SK-N-SH treated with all-trans-retinoic acid at 6 μM for 48 hours (cell line): ENCODE measurements around the gene NXPE2.

ENCODE experiments used
- ATAC-seq: fragments of 200-7000 bp; cut with Tn5 transposase; 3 replicates; pipeline ENCODE4 v1.9.1; 2020; ENCODE audit warnings: mild to moderate bottlenecking, moderate library complexity
- ARNTL ChIP-seq: fragments of 450-650 bp; formaldehyde crosslinking; IDR thresholded peaks from 2 replicates; pipeline ENCODE4 v1.5.0; 2020; ENCODE audit warnings: low read depth, mild to moderate bottlenecking, moderate library complexity, borderline replicate concordance
- BACH2 ChIP-seq: fragments of 250-450 bp; sonication (Bioruptor Pico); IDR thresholded peaks from 2 replicates; pipeline ENCODE4 v1.9.0; 2021; ENCODE audit warnings: mild to moderate bottlenecking, borderline replicate concordance
- CREB5 ChIP-seq: fragments of 250-450 bp; sonication (Bioruptor Pico); IDR thresholded peaks from 2 replicates; pipeline ENCODE4 v1.5.1; 2020; ENCODE audit warnings: low read depth, mild to moderate bottlenecking, moderate library complexity
- CSDC2 ChIP-seq: fragments of 250-450 bp; sonication (Bioruptor Pico); IDR thresholded peaks from 2 replicates; pipeline ENCODE4 v1.5.0; 2020; ENCODE audit warnings: mild to moderate bottlenecking, moderate library complexity
- GLIS3 ChIP-seq: fragments of 250-450 bp; sonication (Bioruptor Pico); IDR thresholded peaks from 2 replicates; pipeline ENCODE4 v1.5.0; 2020; ENCODE audit warnings: mild to moderate bottlenecking, moderate library complexity
- ISL1 ChIP-seq: fragments of 250-450 bp; sonication (Bioruptor Pico); IDR thresholded peaks from 2 replicates; pipeline ENCODE4 v2.1.2; 2022; ENCODE audit warnings: mild to moderate bottlenecking, moderate library complexity
- OSR1 ChIP-seq: fragments of 250-450 bp; sonication (Bioruptor Pico); IDR thresholded peaks from 2 replicates; pipeline ENCODE4 v1.8.0; 2022; ENCODE audit warnings: moderate library complexity, mild to moderate bottlenecking, inconsistent platforms
- POU6F1 ChIP-seq: fragments of 250-450 bp; sonication (Bioruptor Pico); IDR thresholded peaks from 2 replicates; pipeline ENCODE4 v1.8.0; 2021; ENCODE audit warnings: low read depth, mild to moderate bottlenecking, moderate library complexity, borderline replicate concordance
- PPARA ChIP-seq: fragments of 250-450 bp; sonication (Bioruptor Pico); IDR thresholded peaks from 2 replicates; pipeline ENCODE4 v1.5.0; 2020; ENCODE audit warnings: mild to moderate bottlenecking, borderline replicate concordance
- RARB ChIP-seq: fragments of 250-450 bp; sonication (Bioruptor Pico); IDR thresholded peaks from 2 replicates; pipeline ENCODE4 v1.8.0; 2021; ENCODE audit warnings: mild to moderate bottlenecking, moderate library complexity
- SNAI2 ChIP-seq: fragments of 250-450 bp; sonication (Bioruptor Pico); IDR thresholded peaks from 2 replicates; pipeline ENCODE4 v1.5.0; 2020; ENCODE audit warnings: mild to moderate bottlenecking, moderate library complexity
- TCF4 ChIP-seq: fragments of 250-450 bp; sonication (Bioruptor Pico); IDR thresholded peaks from 2 replicates; pipeline ENCODE4 v1.8.0; 2021; ENCODE audit warnings: mild to moderate bottlenecking, moderate library complexity, borderline replicate concordance
- TSHZ2 ChIP-seq: fragments of 250-450 bp; sonication (Bioruptor Pico); IDR thresholded peaks from 2 replicates; pipeline ENCODE4 v1.5.0; 2020; ENCODE audit warnings: mild to moderate bottlenecking, moderate library complexity
- ZC3H10 ChIP-seq: fragments of 250-450 bp; sonication (Bioruptor Pico); IDR thresholded peaks from 2 replicates; pipeline ENCODE4 v1.5.1; 2021; ENCODE audit warnings: mild to moderate bottlenecking, moderate library complexity
- ZFP3 ChIP-seq: fragments of 250-450 bp; sonication (Bioruptor Pico); IDR thresholded peaks from 2 replicates; pipeline ENCODE4 v1.5.0; 2020; ENCODE audit warnings: mild to moderate bottlenecking, moderate library complexity
- ZFP30 ChIP-seq: fragments of 450-650 bp; formaldehyde crosslinking; IDR thresholded peaks from 2 replicates; pipeline ENCODE4 v1.5.0; 2022; ENCODE audit warnings: mild to moderate bottlenecking, moderate library complexity
- ZNF565 ChIP-seq: fragments of 450-650 bp; formaldehyde crosslinking; conservative IDR thresholded peaks from 2 replicates; pipeline ENCODE4 v1.5.0; 2020; ENCODE audit warnings: low read depth, mild to moderate bottlenecking, moderate library complexity
- ZNF70 ChIP-seq: fragments of 450-650 bp; formaldehyde crosslinking; IDR thresholded peaks from 2 replicates; pipeline ENCODE4 v1.5.0; 2020; ENCODE audit warnings: mild to moderate bottlenecking, moderate library complexity
- ZNF8 ChIP-seq: fragments of 450-650 bp; formaldehyde crosslinking; IDR thresholded peaks from 2 replicates; pipeline ENCODE4 v1.5.0; 2020; ENCODE audit warnings: mild to moderate bottlenecking, moderate library complexity
- TF ChIP-seq, protein P1 (sequence below): fragments of 250-450 bp; sonication (Bioruptor Pico); IDR thresholded peaks from 2 replicates; pipeline ENCODE4 v1.5.1; 2021; ENCODE audit warnings: mild to moderate bottlenecking, moderate library complexity
- TF ChIP-seq, protein P2 (sequence below): fragments of 250-450 bp; sonication (Bioruptor Pico); IDR thresholded peaks from 2 replicates; pipeline ENCODE4 v1.8.0; 2020; ENCODE audit warnings: mild to moderate bottlenecking, moderate library complexity, borderline replicate concordance

The NXPE2 gene

DNA sequence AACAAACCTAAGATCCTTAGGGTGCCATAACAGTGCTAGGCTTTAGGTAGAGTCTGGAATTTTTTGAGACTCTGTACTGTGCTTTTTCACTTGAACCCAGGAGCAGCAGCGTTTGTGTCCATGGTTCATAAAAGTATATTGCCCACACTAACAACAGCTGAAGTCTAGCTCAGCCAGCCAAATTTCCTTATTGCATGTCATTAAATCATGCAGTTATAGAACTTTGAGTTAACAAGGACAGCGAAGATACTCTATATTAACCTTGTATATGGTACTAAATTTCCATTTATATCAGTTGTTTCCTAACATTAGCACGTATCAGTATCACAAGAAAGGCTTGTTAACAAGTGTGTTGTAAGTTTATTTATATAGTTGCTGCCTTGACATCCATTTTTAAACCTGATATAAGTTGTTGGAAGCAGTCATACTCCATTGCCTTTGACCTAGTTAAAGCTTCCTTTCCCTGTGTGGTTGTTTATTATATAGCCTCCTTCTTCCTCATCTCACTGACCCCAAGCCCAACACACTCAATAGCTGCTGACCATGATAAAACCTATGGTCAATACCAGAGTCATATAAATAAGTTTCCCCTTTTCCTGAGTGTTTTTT lies 46.7 kb downstream of the NXPE2 start:
- TF ChIP-seq CREB5 (CRISPR knock-in tag) (no peak), ARNTL (no peak), ZFP3 (CRISPR knock-in tag) (no peak), GLIS3 (no peak), ZC3H10 (CRISPR knock-in tag) (no peak), SNAI2 (no peak), TCF4 (CRISPR knock-in tag) (no peak), CSDC2 (CRISPR knock-in tag) (no peak), TSHZ2 (CRISPR knock-in tag) (no peak), ZNF70 (no peak), BACH2 (no peak), PPARA (CRISPR knock-in tag) (no peak), OSR1 (CRISPR knock-in tag) (no peak), ZFP30 (CRISPR knock-in tag) (no peak), ZNF565 (CRISPR knock-in tag) (no peak)
- TF ChIP-seq, protein P1, sequence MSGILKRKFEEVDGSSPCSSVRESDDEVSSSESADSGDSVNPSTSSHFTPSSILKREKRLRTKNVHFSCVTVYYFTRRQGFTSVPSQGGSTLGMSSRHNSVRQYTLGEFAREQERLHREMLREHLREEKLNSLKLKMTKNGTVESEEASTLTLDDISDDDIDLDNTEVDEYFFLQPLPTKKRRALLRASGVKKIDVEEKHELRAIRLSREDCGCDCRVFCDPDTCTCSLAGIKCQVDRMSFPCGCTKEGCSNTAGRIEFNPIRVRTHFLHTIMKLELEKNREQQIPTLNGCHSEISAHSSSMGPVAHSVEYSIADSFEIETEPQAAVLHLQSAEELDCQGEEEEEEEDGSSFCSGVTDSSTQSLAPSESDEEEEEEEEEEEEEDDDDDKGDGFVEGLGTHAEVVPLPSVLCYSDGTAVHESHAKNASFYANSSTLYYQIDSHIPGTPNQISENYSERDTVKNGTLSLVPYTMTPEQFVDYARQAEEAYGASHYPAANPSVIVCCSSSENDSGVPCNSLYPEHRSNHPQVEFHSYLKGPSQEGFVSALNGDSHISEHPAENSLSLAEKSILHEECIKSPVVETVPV: no peak
- TF ChIP-seq, protein P2, sequence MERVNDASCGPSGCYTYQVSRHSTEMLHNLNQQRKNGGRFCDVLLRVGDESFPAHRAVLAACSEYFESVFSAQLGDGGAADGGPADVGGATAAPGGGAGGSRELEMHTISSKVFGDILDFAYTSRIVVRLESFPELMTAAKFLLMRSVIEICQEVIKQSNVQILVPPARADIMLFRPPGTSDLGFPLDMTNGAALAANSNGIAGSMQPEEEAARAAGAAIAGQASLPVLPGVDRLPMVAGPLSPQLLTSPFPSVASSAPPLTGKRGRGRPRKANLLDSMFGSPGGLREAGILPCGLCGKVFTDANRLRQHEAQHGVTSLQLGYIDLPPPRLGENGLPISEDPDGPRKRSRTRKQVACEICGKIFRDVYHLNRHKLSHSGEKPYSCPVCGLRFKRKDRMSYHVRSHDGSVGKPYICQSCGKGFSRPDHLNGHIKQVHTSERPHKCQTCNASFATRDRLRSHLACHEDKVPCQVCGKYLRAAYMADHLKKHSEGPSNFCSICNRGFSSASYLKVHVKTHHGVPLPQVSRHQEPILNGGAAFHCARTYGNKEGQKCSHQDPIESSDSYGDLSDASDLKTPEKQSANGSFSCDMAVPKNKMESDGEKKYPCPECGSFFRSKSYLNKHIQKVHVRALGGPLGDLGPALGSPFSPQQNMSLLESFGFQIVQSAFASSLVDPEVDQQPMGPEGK (CRISPR knock-in tag): no peak
- TF ChIP-seq, all 23 proteins: peak for 0
- no peak for ATAC-seq

GRCh38 chr11:114725623-114726022 lies 47.3 kb downstream of the NXPE2 start:
- no peak for ATAC-seq
- TF ChIP-seq CREB5 (CRISPR knock-in tag): no peak
- TF ChIP-seq, protein P1: no peak
- no peak for TF ChIP-seq OSR1 (CRISPR knock-in tag)
- no peak for TF ChIP-seq ZFP30 (CRISPR knock-in tag)
- no peak for TF ChIP-seq ZC3H10 (CRISPR knock-in tag)
- TF ChIP-seq ZNF8 (CRISPR knock-in tag): no peak
- TF ChIP-seq ZNF70: no peak
- TF ChIP-seq ZNF565 (CRISPR knock-in tag): no peak
- TF ChIP-seq RARB (CRISPR knock-in tag): no peak
- no peak for TF ChIP-seq PPARA (CRISPR knock-in tag)
- TF ChIP-seq, all 23 proteins: peak for 0

DNA sequence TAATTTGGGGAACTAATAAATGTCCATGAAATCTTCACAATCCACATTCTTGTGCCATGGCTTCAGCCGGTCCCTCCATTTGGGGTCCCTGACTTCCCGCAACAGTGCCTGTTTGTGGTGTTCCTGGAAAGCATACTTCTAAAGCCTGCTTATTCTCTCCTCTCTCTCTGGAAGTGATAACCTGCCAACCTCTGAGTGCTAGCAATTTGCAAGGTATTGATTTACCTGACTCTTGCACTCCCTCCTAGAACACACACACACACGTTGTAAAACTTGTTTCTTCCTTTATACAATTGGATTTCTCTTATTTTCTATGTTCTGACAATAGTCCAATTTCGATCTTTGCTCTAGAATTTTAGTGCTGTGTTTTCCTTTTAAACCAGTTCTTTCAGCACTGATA lies 58.5 kb downstream of the NXPE2 start:
- ATAC-seq: no peak
- TF ChIP-seq ZFP30 (CRISPR knock-in tag) (no peak), ZNF70 (no peak), ZNF8 (CRISPR knock-in tag) (no peak), TCF4 (CRISPR knock-in tag) (no peak), ARNTL (no peak), TSHZ2 (CRISPR knock-in tag) (no peak), OSR1 (CRISPR knock-in tag) (no peak), POU6F1 (no peak), BACH2 (no peak), SNAI2 (no peak), ZC3H10 (CRISPR knock-in tag) (no peak), ISL1 (no peak), RARB (CRISPR knock-in tag) (no peak)
